NCI-H526 (cell line): ENCODE measurements around the gene CD160.
"Not testable (repeated sequence)": the region's sequence is repeated elsewhere in the genome, so short reads cannot be mapped to it uniquely, and the experiment has no call there.

Experiments
- DNase-seq, 2 experiments: peaks; one replicate each; lab custom pipeline; 2025; lab: John Stamatoyannopoulos, UW

Gene CD160

GRCh38 chr1:145758575-145758974 lies 39.3 kb downstream of the CD160 start:
- no peak for DNase-seq

- no peak for DNase-seq
These were observed 40.4 kb downstream of the CD160 start for GRCh38 chr1:145759721-145760120.

GRCh38 chr1:145760395-145760949 lies 41.2 kb downstream of the CD160 start:
- not testable (repeated sequence) for DNase-seq

GRCh38 chr1:145761498-145761897 lies 42.2 kb downstream of the CD160 start:
- DNase-seq: not testable (repeated sequence)

GRCh38 chr1:145762001-145762400 lies 42.7 kb downstream of the CD160 start:
- DNase-seq: not testable (repeated sequence)

- DNase-seq: not testable (repeated sequence)
These were observed 45.1 kb downstream of the CD160 start for GRCh38 chr1:145764231-145764940.

GRCh38 chr1:145765127-145765526 lies 45.8 kb downstream of the CD160 start:
- not testable (repeated sequence) for DNase-seq

GRCh38 chr1:145765585-145766360 lies 46.5 kb downstream of the CD160 start:
- not testable (repeated sequence) for DNase-seq

- not testable (repeated sequence) for DNase-seq
These were observed 47.6 kb downstream of the CD160 start for GRCh38 chr1:145766926-145767325.

GRCh38 chr1:145768004-145768403 lies 48.7 kb downstream of the CD160 start:
- not testable (repeated sequence) for DNase-seq

- no peak for DNase-seq
These were observed 51.8 kb downstream of the CD160 start for GRCh38 chr1:145771056-145771455.

- no peak for DNase-seq
These were observed 54.1 kb downstream of the CD160 start for GRCh38 chr1:145773423-145773822.

- no peak for DNase-seq
These were observed 58.3 kb downstream of the CD160 start for GRCh38 chr1:145777357-145778145.

- no peak for DNase-seq
These were observed 58.8 kb downstream of the CD160 start for GRCh38 chr1:145778146-145778540.

- no peak for DNase-seq
These were observed 63.2 kb downstream of the CD160 start for GRCh38 chr1:145782272-145783099.

GRCh38 chr1:145784409-145784808 lies 65.1 kb downstream of the CD160 start:
- DNase-seq: no peak

GRCh38 chr1:145785547-145785946 lies 66.2 kb downstream of the CD160 start:
- DNase-seq: no peak

GRCh38 chr1:145786271-145786670 lies 67.0 kb downstream of the CD160 start:
- DNase-seq: no peak

- DNase-seq: no peak
These were observed 69.3 kb downstream of the CD160 start for GRCh38 chr1:145788580-145788979.
